Measurements from ENCODE around the gene RND3. TPM values are rescaled to one million over a fixed set of nuclear protein-coding genes. Genes with fewer than 3 reads are reported as not detected.

Gene RND3
- total RNA-seq, 4 donors from 2014 or later, result 2.1 to 14.9 (median 12.3) TPM

DNA sequence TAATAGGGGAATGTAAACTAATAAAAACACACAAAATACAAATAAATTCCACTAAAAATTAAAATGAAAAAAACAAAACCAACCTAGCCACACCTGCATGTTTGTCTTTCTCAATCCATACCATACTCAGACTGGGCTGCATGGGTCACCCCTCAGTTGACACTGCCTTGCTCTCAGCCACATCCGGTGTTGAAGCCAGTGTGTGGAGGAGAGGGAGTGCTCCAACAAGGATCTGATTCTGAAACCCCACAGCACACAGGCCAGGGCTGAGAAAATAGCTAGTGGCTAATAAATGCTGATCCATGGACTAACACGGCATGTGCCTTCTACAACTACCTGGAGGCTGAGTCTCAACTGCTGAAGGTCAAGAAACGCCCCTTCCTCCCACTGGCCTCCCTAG lies 13.7 kb downstream of the RND3 start:
- H3K27me3 ChIP-seq, result no peaks in the 10 kb centered on the region
- peaks cover 30 to 45% of the 10 kb centered on the region in 2 donors for H3K4me1 ChIP-seq
- no peak for TF ChIP-seq POLR2A (IDR thresholded peaks at IDR 0.05)
- TF ChIP-seq, protein P1, sequence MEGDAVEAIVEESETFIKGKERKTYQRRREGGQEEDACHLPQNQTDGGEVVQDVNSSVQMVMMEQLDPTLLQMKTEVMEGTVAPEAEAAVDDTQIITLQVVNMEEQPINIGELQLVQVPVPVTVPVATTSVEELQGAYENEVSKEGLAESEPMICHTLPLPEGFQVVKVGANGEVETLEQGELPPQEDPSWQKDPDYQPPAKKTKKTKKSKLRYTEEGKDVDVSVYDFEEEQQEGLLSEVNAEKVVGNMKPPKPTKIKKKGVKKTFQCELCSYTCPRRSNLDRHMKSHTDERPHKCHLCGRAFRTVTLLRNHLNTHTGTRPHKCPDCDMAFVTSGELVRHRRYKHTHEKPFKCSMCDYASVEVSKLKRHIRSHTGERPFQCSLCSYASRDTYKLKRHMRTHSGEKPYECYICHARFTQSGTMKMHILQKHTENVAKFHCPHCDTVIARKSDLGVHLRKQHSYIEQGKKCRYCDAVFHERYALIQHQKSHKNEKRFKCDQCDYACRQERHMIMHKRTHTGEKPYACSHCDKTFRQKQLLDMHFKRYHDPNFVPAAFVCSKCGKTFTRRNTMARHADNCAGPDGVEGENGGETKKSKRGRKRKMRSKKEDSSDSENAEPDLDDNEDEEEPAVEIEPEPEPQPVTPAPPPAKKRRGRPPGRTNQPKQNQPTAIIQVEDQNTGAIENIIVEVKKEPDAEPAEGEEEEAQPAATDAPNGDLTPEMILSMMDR (IDR thresholded peaks at IDR 0.05 in 4 of 5, conservative IDR thresholded peaks at IDR 0.05 in 1 of 5), result no peak
- no peak overlapping the region for H3K4me3 ChIP-seq
- no peaks in the 10 kb centered on the region for H3K9me3 ChIP-seq
- peaks cover 0 to 3% of the 10 kb centered on the region in 2 donors for H3K36me3 ChIP-seq
- ATAC-seq (no peak), DNase-seq (no peak)
- intact Hi-C loops (cut with DNase I; ENCODE audit: low total_unique reads), result no loop called here
- in situ Hi-C loops (cut with MboI; ENCODE audit: low sequenced_read_pairs in 4 of 4), result no loop called here
- peak overlapping the region in 3 of 4 donors; percentile 30 to 63 (median 62) for H3K27ac ChIP-seq

DNA sequence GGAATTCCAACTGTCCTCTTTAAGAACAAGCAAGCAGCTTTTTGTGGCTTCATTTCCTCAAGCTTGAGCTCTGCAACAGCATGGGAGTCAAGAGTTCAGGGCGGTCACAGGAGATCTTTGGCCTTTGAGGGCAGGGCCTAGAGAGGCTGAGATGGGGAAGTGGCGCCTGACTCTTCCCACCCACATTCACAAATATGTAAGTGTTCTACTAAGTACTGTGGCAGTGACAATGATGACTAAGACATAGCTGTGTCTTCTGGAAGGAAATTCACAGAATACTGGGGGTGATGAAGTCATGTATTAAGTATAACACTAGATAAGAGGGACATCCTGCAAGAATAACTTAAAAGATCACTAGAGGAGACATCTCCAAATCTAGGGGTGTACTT lies 15.0 kb downstream of the RND3 start:
- Histone ChIP-seq H3K4me3 (no peak overlapping the region), H3K4me1 (peaks cover 18 to 34% of the 10 kb centered on the region in 2 donors), H3K27me3 (no peaks in the 10 kb centered on the region), H3K36me3 (peaks cover 0 to 3% of the 10 kb centered on the region in 2 donors), H3K9me3 (no peaks in the 10 kb centered on the region), H3K27ac (peak overlapping the region; percentile 7 to 63 (median 46))
- in situ Hi-C loops (cut with MboI; ENCODE audit: low sequenced_read_pairs in 4 of 4) (no loop called here), intact Hi-C loops (cut with DNase I; ENCODE audit: low total_unique reads) (no loop called here)
- DNase-seq (peak; percentile 24 to 54), ATAC-seq (peak; percentile 57 to 80)
- TF ChIP-seq, protein P1 (IDR thresholded peaks at IDR 0.05 in 4 of 5, conservative IDR thresholded peaks at IDR 0.05 in 1 of 5), result no peak
- TF ChIP-seq POLR2A (IDR thresholded peaks at IDR 0.05), result no peak

DNA sequence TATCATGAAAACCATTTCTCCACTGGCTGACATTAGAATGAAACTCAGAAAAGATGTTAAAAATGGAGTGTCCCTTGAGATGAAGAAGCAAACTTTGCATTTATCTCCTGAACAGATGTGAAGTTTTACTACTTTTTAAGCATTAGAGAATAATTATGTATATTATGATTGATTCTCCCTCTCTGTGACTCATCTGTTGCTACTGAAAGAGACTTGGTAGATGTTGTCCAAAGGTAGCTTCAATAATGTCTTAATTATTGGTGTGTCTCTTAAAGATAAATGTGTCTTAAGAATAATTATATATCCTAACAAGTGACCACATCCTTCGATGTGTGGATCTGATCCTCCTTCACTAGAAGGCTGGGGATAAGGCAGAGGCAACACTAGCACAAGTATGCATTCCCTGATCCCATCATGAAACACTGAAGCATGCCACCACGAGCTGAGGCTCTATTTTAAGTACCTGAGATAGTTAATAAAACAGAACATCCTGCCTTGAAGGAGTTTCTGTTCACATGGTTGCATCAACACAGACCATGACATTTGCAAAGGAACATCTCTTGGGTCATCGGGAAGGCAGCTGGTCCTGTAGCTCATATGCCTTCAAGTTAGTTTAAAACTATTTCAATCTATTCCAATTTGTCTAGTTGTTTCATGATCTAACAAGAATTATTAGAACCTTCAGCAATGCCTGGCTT lies 15.5 kb downstream of the RND3 start:
- H3K4me3 ChIP-seq, result no peak overlapping the region
- in situ Hi-C loops (cut with MboI; ENCODE audit: low sequenced_read_pairs in 4 of 4) (no loop called here), intact Hi-C loops (cut with DNase I; ENCODE audit: low total_unique reads) (no loop called here)
- no peak for DNase-seq
- ATAC-seq, result peak; percentile 60 to 87
- peaks cover 13 to 29% of the 10 kb centered on the region in 2 donors for H3K4me1 ChIP-seq
- H3K36me3 ChIP-seq, result peaks cover 0 to 3% of the 10 kb centered on the region in 2 donors
- TF ChIP-seq, protein P1 (IDR thresholded peaks at IDR 0.05 in 4 of 5, conservative IDR thresholded peaks at IDR 0.05 in 1 of 5), result no peak
- no peaks in the 10 kb centered on the region for H3K27me3 ChIP-seq
- no peaks in the 10 kb centered on the region for H3K9me3 ChIP-seq
- peak overlapping the region in 3 of 4 donors; percentile 30 to 63 (median 62) for H3K27ac ChIP-seq

DNA sequence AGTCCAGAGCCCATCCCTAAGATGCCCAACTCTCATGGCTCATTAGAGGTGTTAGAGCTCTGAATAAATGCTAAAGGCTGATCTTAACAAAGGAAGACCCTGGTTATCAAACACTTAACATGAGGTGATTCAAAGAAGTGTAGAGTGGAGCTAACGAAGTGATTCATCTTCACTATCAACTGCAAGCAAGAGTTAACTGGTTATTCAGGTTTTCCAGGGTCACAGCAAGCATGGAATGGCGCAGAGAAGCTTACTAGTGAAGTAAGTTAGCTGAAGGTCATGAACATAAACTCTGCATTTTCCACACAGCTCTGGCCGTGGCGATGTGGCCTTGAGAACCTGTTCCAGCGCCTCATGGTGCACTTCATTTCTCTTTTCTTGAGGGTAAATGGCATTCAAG lies 17.0 kb downstream of the RND3 start:
- no peak for DNase-seq
- in situ Hi-C loops (cut with MboI; ENCODE audit: low sequenced_read_pairs in 4 of 4), result no loop called here
- Histone ChIP-seq H3K27me3 (no peaks in the 10 kb centered on the region), H3K27ac (no peak overlapping the region), H3K36me3 (peaks cover 0 to 3% of the 10 kb centered on the region in 2 donors), H3K4me1 (peaks cover 3 to 14% of the 10 kb centered on the region in 2 donors), H3K4me3 (no peak overlapping the region), H3K9me3 (no peaks in the 10 kb centered on the region)
- intact Hi-C loops (cut with DNase I; ENCODE audit: low total_unique reads), result no loop called here
- TF ChIP-seq POLR2A (IDR thresholded peaks at IDR 0.05), result no peak
- TF ChIP-seq, protein P1 (IDR thresholded peaks at IDR 0.05 in 4 of 5, conservative IDR thresholded peaks at IDR 0.05 in 1 of 5), result no peak
- ATAC-seq, result no peak

Measured in gastrocnemius medialis (tissue), 4 donors.